Measurements from ENCODE around the gene NT5DC1. TPM values are rescaled to one million over a fixed set of nuclear protein-coding genes. Genes with fewer than 3 reads are reported as not detected.
A peak's percentile ranks its signal among the peaks of the same experiment; 100 is the strongest.
"Not testable (repeated sequence)": the region's sequence is repeated elsewhere in the genome, so short reads cannot be mapped to it uniquely, and the experiment has no call there.

NT5DC1 gene
- total RNA-seq, 1 donor from 2014 or later, result 46.0 TPM

GRCh38 chr6:116094041-116094440 lies 6.6 kb upstream of the NT5DC1 start:
- Histone ChIP-seq H3K36me3 (no peaks in the 10 kb centered on the region), H3K4me3 (no peak overlapping the region), H3K27ac (no peak overlapping the region), H3K4me1 (no peaks in the 10 kb centered on the region), H3K27me3 (ENCODE audit: low read depth) (no peaks in the 10 kb centered on the region), H3K9me3 (peaks cover 13% of the 10 kb centered on the region)
- intact Hi-C loops (cut with DNase I), result no loop called here
- no peak for ATAC-seq
- no peak for DNase-seq
- TF ChIP-seq CTCF (IDR thresholded peaks at IDR 0.05), result no peak

GRCh38 chr6:116096048-116096759 lies 4.4 kb upstream of the NT5DC1 start:
- ATAC-seq; H3K4me3 ChIP-seq; H3K27me3 ChIP-seq (ENCODE audit: low read depth); DNase-seq; H3K27ac ChIP-seq; H3K36me3 ChIP-seq; H3K4me1 ChIP-seq: not testable (repeated sequence)
- peaks cover 13% of the 10 kb centered on the region for H3K9me3 ChIP-seq
- intact Hi-C loops (cut with DNase I), result loop anchor here (5.0 kb wide), 1 partner anchor 84 kb away; no protein-coding TSS in a partner anchor

- Histone ChIP-seq H3K4me3 (no peak overlapping the region), H3K36me3 (no peaks in the 10 kb centered on the region), H3K4me1 (peaks cover 17% of the 10 kb centered on the region), H3K27ac (no peak overlapping the region), H3K9me3 (peaks cover 13% of the 10 kb centered on the region), H3K27me3 (ENCODE audit: low read depth) (no peaks in the 10 kb centered on the region)
- no peak for DNase-seq
- intact Hi-C loops (cut with DNase I), result loop anchor here (5.0 kb wide), 1 partner anchor 85 kb away; no protein-coding TSS in a partner anchor
- TF ChIP-seq CTCF (IDR thresholded peaks at IDR 0.05), result peak; percentile 60
- ATAC-seq, result no peak
These were observed 3.5 kb upstream of the NT5DC1 start for GRCh38 chr6:116096979-116097816.

GRCh38 chr6:116099036-116099435 lies 1.6 kb upstream of the NT5DC1 start:
- no peak for TF ChIP-seq CTCF (IDR thresholded peaks at IDR 0.05)
- intact Hi-C loops (cut with DNase I), result loop anchor here (5.0 kb wide), 1 partner anchor 87 kb away; no protein-coding TSS in a partner anchor
- no peak overlapping the region for H3K27ac ChIP-seq

GRCh38 chr6:116101302-116101718 lies 657 bp downstream of the NT5DC1 start:
- H3K36me3 ChIP-seq, result no peaks in the 10 kb centered on the region
- H3K27ac ChIP-seq, result peak overlapping the region; percentile 98
- H3K4me3 ChIP-seq, result peak overlapping the region; percentile 84
- peaks cover 52% of the 10 kb centered on the region for H3K4me1 ChIP-seq
- DNase-seq (no peak), ATAC-seq (no peak)
- no peak for TF ChIP-seq CTCF (IDR thresholded peaks at IDR 0.05)
- intact Hi-C loops (cut with DNase I), result no loop called here
- H3K9me3 ChIP-seq, result peaks cover 3% of the 10 kb centered on the region
- H3K27me3 ChIP-seq (ENCODE audit: low read depth), result no peaks in the 10 kb centered on the region

More at GRCh38 chr6:116099036-116099435, 1.6 kb upstream of the NT5DC1 start:
- no peak for ATAC-seq
- Histone ChIP-seq H3K27me3 (ENCODE audit: low read depth) (no peaks in the 10 kb centered on the region), H3K9me3 (peaks cover 13% of the 10 kb centered on the region), H3K4me3 (no peak overlapping the region), H3K4me1 (peaks cover 32% of the 10 kb centered on the region), H3K36me3 (no peaks in the 10 kb centered on the region)
- DNase-seq, result no peak

Data from lower lobe of right lung (tissue), 2 donors.